ENCODE data around the gene CSMD2. TPM values are rescaled to one million over a fixed set of nuclear protein-coding genes. Genes with fewer than 3 reads are reported as not detected.

Gene CSMD2
- total and polyA plus RNA-seq, 7 donors: 0.02 to 0.32 (median 0.10) TPM

DNA sequence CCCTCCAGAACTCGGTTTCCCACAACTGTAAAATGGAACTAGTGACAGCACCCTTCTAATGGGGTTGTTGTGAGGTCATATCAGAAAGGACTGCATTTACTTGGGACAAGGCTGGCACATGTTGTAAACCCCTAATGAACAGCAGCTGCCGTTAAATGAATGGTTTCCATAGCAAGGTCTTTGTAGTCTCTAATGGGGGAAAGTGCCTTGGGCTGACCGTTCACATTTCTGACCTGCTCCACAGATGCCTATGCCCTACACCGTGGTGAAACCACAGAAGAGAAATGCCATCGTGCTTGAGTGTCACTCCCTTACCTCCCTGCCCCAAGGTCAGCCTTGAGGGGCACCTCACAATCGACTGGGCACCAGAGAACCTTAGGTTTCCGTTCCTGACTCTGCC, 549.5 kb downstream of the CSMD2 start:
- ATAC-seq: no peak
- DNase-seq: no peak
- 44 to 46% (median 45%) methylated on average over 7 of the region's 7 CpGs for WGBS, 3 donors

DNA sequence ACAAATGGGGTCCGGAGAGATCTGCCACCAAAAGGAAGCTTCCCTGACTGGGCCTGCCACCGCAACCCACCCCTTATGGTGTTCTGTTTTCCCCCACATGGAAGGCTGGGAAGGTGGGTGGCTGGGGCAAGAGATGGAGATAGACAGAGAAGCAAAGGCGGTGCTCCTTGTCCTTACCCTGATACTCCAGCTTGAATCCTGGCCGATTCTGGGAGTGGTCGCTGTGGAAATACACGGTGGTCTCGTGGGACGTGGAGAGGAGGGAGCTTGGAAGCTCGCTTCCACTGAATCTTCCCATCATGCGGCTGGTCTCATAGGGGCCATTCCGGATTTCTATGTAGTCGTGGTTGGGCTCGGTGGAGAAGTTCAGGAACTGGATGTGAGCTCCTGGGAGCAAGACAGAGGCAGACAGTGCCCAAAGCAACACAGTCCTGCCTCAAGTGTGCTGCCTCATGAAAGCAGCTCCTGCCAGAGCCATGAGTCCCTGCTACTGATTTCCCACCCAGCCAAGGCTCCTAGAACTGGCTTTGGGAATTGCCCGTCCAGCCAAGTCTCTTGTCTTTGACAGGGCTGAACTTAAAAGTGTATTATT, 554.1 kb downstream of the CSMD2 start:
- ATAC-seq: no peak
- Histone ChIP-seq H3K9me3 (no peaks in the 10 kb centered on the region), H3K36me3 (ENCODE audit: insufficient read depth in 1 of 2, low read depth in 1 of 2) (no peaks in the 10 kb centered on the region), H3K4me3 (no peak overlapping the region), H3K27me3 (ENCODE audit: insufficient read depth in 3 of 3, low read length in 2 of 3) (no peaks in the 10 kb centered on the region), H3K27ac (no peak overlapping the region), H3K4me1 (no peaks in the 10 kb centered on the region)
- TF ChIP-seq, protein P1, sequence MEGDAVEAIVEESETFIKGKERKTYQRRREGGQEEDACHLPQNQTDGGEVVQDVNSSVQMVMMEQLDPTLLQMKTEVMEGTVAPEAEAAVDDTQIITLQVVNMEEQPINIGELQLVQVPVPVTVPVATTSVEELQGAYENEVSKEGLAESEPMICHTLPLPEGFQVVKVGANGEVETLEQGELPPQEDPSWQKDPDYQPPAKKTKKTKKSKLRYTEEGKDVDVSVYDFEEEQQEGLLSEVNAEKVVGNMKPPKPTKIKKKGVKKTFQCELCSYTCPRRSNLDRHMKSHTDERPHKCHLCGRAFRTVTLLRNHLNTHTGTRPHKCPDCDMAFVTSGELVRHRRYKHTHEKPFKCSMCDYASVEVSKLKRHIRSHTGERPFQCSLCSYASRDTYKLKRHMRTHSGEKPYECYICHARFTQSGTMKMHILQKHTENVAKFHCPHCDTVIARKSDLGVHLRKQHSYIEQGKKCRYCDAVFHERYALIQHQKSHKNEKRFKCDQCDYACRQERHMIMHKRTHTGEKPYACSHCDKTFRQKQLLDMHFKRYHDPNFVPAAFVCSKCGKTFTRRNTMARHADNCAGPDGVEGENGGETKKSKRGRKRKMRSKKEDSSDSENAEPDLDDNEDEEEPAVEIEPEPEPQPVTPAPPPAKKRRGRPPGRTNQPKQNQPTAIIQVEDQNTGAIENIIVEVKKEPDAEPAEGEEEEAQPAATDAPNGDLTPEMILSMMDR (IDR thresholded peaks at IDR 0.05): no peak
- DNase-seq: no peak
- WGBS, 3 donors: 65 to 68% (median 66%) methylated on average over 14 of the region's 14 CpGs
- intact Hi-C loops (cut with DNase I): loop anchor here (5.0 to 10.0 kb wide), 6 partner anchors 136 to 514 kb away; partner anchors contain the start of gene ZSCAN20 (in 2 of the 2)

More for the DNA sequence above, 549.5 kb downstream of the CSMD2 start:
- H3K27me3 ChIP-seq (ENCODE audit: insufficient read depth in 3 of 3, low read length in 2 of 3): no peaks in the 10 kb centered on the region
- TF ChIP-seq, protein P1 (IDR thresholded peaks at IDR 0.05): no peak
- H3K4me3 ChIP-seq: no peak overlapping the region
- H3K9me3 ChIP-seq: no peaks in the 10 kb centered on the region
- no peak overlapping the region for H3K27ac ChIP-seq
- intact Hi-C loops (cut with DNase I): loop anchor here (10.0 kb wide), 2 partner anchors 141 to 401 kb away; partner anchors contain the start of gene ZSCAN20 (in 1 of the 2)
- no peaks in the 10 kb centered on the region for H3K4me1 ChIP-seq
- no peaks in the 10 kb centered on the region for H3K36me3 ChIP-seq (ENCODE audit: insufficient read depth in 1 of 2, low read depth in 1 of 2)

DNA sequence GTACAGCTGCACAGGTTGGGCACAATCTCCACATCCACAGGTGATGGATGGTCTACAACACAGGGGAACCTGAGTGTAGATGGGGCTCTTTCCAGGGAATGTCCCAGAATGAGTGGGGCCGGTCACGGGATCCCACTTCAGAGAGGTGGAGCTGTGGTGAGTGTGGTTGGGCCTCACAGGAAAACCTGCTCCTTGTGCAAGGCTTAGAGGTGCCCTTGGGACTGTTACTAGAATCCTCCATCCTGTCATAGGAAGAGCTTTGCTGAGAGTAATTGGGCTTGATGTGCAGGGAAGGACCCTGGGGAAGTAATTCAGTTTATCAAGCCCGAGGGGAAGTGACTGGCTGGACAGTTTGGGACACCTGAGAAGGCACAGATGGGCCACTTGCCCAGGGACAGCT, 554.6 kb downstream of the CSMD2 start:
- ATAC-seq (no peak), DNase-seq (no peak)
- no peaks in the 10 kb centered on the region for H3K4me1 ChIP-seq
- no peak overlapping the region for H3K27ac ChIP-seq
- no peak overlapping the region for H3K4me3 ChIP-seq
- H3K36me3 ChIP-seq (ENCODE audit: insufficient read depth in 1 of 2, low read depth in 1 of 2): no peaks in the 10 kb centered on the region
- TF ChIP-seq, protein P1 (IDR thresholded peaks at IDR 0.05): no peak
- no peaks in the 10 kb centered on the region for H3K9me3 ChIP-seq
- H3K27me3 ChIP-seq (ENCODE audit: insufficient read depth in 3 of 3, low read length in 2 of 3): no peaks in the 10 kb centered on the region
- intact Hi-C loops (cut with DNase I): loop anchor here (5.0 to 10.0 kb wide), 6 partner anchors 136 to 513 kb away; partner anchors contain the start of gene ZSCAN20 (in 2 of the 2)
- 59 to 65% (median 64%) methylated on average over 3 of the region's 3 CpGs for WGBS, 3 donors

DNA sequence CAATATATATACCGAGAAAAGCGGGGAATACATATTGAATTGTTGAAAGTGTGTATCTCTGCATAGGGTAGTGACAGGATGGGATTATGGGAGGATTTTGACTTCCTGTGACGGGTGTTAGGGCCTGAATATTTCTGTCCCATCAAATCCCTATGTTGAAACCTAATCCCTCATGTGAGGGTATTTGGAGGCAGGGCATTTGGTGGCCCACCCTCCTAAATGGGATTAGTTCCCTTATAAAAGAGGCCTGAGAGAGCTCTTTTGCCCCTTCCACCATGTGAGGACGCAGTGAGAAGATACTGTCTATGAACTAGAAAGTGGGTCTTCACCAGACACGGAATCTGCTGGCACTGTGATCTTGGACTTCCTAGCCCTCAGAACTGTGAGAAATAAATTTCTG, 555.3 kb downstream of the CSMD2 start:
- no peak overlapping the region for H3K4me3 ChIP-seq
- H3K4me1 ChIP-seq: no peaks in the 10 kb centered on the region
- intact Hi-C loops (cut with DNase I): loop anchor here (5.0 to 10.0 kb wide), 7 partner anchors 47 to 512 kb away; partner anchors contain the start of gene ZSCAN20 (in 2 of the 2)
- DNase-seq (no peak), ATAC-seq (no peak)
- no peak overlapping the region for H3K27ac ChIP-seq
- WGBS, 3 donors: 82 to 92% (median 90%) methylated on average over 5 of the region's 5 CpGs
- no peaks in the 10 kb centered on the region for H3K36me3 ChIP-seq (ENCODE audit: insufficient read depth in 1 of 2, low read depth in 1 of 2)
- H3K9me3 ChIP-seq: no peaks in the 10 kb centered on the region
- no peaks in the 10 kb centered on the region for H3K27me3 ChIP-seq (ENCODE audit: insufficient read depth in 3 of 3, low read length in 2 of 3)
- TF ChIP-seq, protein P1 (IDR thresholded peaks at IDR 0.05): no peak

All from psoas muscle (tissue), 8 donors.